Rectal smooth muscle tissue (tissue), 1 donor: ENCODE data around the gene HCN2.
"Not testable (repeated sequence)": the region's sequence is repeated elsewhere in the genome, so short reads cannot be mapped to it uniquely, and the experiment has no call there.

Experiments
- H3K27ac ChIP-seq: one replicate; pipeline ENCODE4 v1.7.0; 2013; ENCODE audit warnings: low read depth, low read length, inconsistent platforms
- H3K27me3 ChIP-seq: one replicate; pipeline ENCODE4 v1.7.0; 2013; ENCODE audit warnings: low read length; ENCODE audit not compliant: control insufficient read depth, insufficient read depth
- H3K36me3 ChIP-seq: one replicate; pipeline ENCODE4 v1.7.0; 2013; ENCODE audit warnings: low read length; ENCODE audit not compliant: control insufficient read depth, insufficient read depth
- H3K4me1 ChIP-seq: one replicate; pipeline ENCODE4 v1.7.0; 2013; ENCODE audit warnings: low read length; ENCODE audit not compliant: control insufficient read depth, insufficient read depth
- H3K4me3 ChIP-seq: one replicate; pipeline ENCODE4 v1.7.0; 2013; ENCODE audit warnings: low read length
- H3K9ac ChIP-seq: one replicate; pipeline ENCODE4 v1.7.0; 2013; ENCODE audit warnings: low read length

HCN2 gene

GRCh38 chr19:623974-624373 is 34.3 kb downstream of the HCN2 start:
- no peaks in the 10 kb centered on the region for H3K4me1 ChIP-seq
- no peak overlapping the region for H3K4me3 ChIP-seq
- no peak overlapping the region for H3K27ac ChIP-seq
- H3K36me3 ChIP-seq, result peaks cover 16% of the 10 kb centered on the region
- no peak overlapping the region for H3K9ac ChIP-seq
- H3K27me3 ChIP-seq, result no peaks in the 10 kb centered on the region

- no peak overlapping the region for H3K27ac ChIP-seq
- H3K36me3 ChIP-seq, result peaks cover 13% of the 10 kb centered on the region
Observed at GRCh38 chr19:624433-625109, 34.9 kb downstream of the HCN2 start.

GRCh38 chr19:625257-625656 is 35.6 kb downstream of the HCN2 start:
- Histone ChIP-seq H3K27me3 (no peaks in the 10 kb centered on the region), H3K36me3 (peaks cover 10% of the 10 kb centered on the region), H3K9ac (no peak overlapping the region), H3K27ac (no peak overlapping the region), H3K4me1 (no peaks in the 10 kb centered on the region), H3K4me3 (no peak overlapping the region)

More at GRCh38 chr19:624433-625109, 34.9 kb downstream of the HCN2 start:
- Histone ChIP-seq H3K4me1 (no peaks in the 10 kb centered on the region), H3K27me3 (no peaks in the 10 kb centered on the region), H3K9ac (no peak overlapping the region), H3K4me3 (no peak overlapping the region)

- not testable (repeated sequence) for H3K27ac ChIP-seq, H3K4me1 ChIP-seq, H3K27me3 ChIP-seq, H3K9ac ChIP-seq, H3K4me3 ChIP-seq
- H3K36me3 ChIP-seq, result peaks cover 10% of the 10 kb centered on the region
Observed at GRCh38 chr19:626566-626965, 36.9 kb downstream of the HCN2 start.

DNA sequence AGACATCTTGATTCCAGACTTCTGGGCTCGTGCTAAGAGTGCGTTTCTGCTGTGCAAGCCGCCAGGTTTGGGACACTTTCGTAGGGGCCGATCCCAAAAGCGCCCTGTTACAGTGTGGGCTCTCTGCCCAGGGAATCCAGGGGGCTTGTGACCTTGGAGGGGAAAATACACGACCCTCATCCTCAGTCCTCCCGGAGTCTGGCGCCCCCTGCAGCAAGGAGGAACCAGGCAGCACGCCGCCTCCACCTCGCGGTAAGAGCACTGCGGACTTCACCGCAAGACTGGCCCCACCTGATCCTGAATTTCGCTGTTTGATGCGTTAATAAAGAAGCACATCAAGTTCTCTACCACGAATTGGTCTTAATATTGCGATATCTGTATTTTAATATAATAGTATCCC is 38.5 kb downstream of the HCN2 start:
- peaks cover 10% of the 10 kb centered on the region for H3K36me3 ChIP-seq
- no peak overlapping the region for H3K9ac ChIP-seq
- no peak overlapping the region for H3K4me3 ChIP-seq
- H3K27me3 ChIP-seq, result no peaks in the 10 kb centered on the region
- peaks cover 3% of the 10 kb centered on the region for H3K4me1 ChIP-seq
- no peak overlapping the region for H3K27ac ChIP-seq

- not testable (repeated sequence) for H3K4me3 ChIP-seq, H3K27me3 ChIP-seq, H3K9ac ChIP-seq, H3K27ac ChIP-seq, H3K36me3 ChIP-seq
- peaks cover 10% of the 10 kb centered on the region for H3K4me1 ChIP-seq
Observed at GRCh38 chr19:629515-629914, 39.8 kb downstream of the HCN2 start.

GRCh38 chr19:629961-630714 is 40.5 kb downstream of the HCN2 start:
- H3K4me1 ChIP-seq, result peaks cover 11% of the 10 kb centered on the region
- H3K27ac ChIP-seq, result no peak overlapping the region
- H3K4me3 ChIP-seq, result no peak overlapping the region
- H3K36me3 ChIP-seq, result peaks cover 3% of the 10 kb centered on the region
- H3K9ac ChIP-seq, result no peak overlapping the region
- H3K27me3 ChIP-seq, result no peaks in the 10 kb centered on the region

- Histone ChIP-seq H3K27ac (no peak overlapping the region), H3K36me3 (peaks cover 3% of the 10 kb centered on the region), H3K9ac (peak overlapping the region; percentile 46), H3K4me3 (peak overlapping the region; percentile 87), H3K4me1 (peaks cover 11% of the 10 kb centered on the region), H3K27me3 (no peaks in the 10 kb centered on the region)
Observed at GRCh38 chr19:632579-633067, 42.9 kb downstream of the HCN2 start.

DNA sequence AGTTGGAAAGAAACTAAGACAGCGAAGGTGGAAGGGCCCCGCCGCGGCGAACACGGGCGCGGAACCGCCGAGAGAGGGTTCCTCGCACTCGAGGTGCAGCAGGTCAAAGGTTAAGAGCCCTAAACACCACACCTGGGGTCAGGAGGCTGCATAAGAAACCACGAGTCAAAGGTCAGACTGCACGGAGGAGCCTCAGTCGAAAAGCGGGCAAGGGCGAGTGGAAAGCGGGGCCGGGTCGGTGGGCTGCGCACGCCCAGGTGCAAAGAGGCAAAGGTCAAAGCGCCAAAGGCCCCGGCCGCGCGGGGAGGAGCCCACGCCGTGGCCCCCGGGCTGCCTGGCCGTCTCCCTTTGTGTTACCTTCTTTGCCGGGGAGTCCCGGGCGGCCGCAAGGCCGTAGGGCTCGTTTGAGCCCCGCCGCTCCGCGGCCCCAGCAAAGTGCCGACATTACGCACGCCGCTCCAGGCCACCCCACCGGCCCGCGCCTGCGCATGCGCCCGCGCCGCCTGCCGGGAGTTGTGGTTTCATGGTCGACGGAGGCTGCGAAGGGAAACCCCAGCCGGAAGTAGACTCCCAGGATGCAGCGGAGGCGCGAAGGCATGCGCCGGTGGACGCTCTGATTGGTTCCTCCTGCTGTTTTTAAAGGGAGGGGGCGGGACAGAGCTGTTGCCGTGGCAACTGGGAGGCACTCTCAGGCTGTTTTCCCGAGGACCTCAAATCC is 43.5 kb downstream of the HCN2 start, which contains the start of gene POLRMT:
POLRMT (minus strand) TSS at position 470 of the 718 bp plus-strand sequence; CDS start at position 445, 25 bp downstream.
- Histone ChIP-seq H3K4me3 (peak within 1 kb of the TSS; percentile 93), H3K36me3 (peaks cover 3% of the 10 kb centered on the region), H3K9ac (peak within 1 kb of the TSS; percentile 56), H3K4me1 (peaks cover 11% of the 10 kb centered on the region), H3K27me3 (no peaks in the 10 kb centered on the region), H3K27ac (no peak within 1 kb of the TSS)

GRCh38 chr19:633786-634639 is 44.3 kb downstream of the HCN2 start:
- H3K27me3 ChIP-seq, result no peaks in the 10 kb centered on the region
- H3K9ac ChIP-seq, result peak overlapping the region; percentile 56
- H3K4me3 ChIP-seq, result peak overlapping the region; percentile 93
- H3K36me3 ChIP-seq, result peaks cover under 1% of the 10 kb centered on the region
- H3K27ac ChIP-seq, result no peak overlapping the region
- peaks cover 11% of the 10 kb centered on the region for H3K4me1 ChIP-seq

DNA sequence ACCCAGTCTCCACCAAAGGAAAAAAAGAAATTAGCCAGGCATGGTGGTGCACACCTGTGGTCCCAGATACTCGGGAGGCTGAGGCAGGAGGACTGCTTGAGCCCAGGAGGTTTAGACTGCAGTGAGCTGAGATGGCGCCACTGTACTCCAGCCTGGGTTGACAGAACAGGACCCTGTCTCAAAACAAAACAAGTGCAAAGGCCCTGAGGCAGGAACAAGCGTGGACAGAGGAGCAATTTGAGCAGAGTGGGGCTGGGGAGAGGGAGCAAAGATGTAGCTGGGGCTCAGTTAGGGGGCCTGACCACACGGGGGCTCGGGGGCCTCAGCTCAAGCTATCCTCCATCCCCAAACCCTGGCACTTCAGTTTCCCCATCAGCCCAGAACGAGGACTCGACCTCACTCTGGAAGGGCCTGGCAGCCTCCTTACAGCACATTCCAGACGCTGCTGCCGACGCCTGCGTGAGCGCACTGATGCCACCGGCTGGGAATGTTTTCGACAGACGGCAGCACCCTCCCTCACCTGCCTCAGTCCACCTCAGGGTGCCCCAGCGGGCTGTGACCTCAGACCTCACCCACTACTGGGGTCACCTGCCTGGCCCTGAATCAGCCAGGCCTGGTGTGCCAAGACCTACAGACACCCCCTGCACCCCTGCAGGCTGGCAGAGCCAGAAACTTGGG is 45.4 kb downstream of the HCN2 start:
- H3K27ac ChIP-seq, result no peak overlapping the region
- H3K4me3 ChIP-seq, result no peak overlapping the region
- H3K9ac ChIP-seq, result no peak overlapping the region
- peaks cover 14% of the 10 kb centered on the region for H3K4me1 ChIP-seq
- no peaks in the 10 kb centered on the region for H3K27me3 ChIP-seq
- H3K36me3 ChIP-seq, result no peaks in the 10 kb centered on the region
